ENCODE measurements around the gene MARCHF10. TPM values are rescaled to one million over a fixed set of nuclear protein-coding genes. Genes with fewer than 3 reads are reported as not detected.

The MARCHF10 gene
- total and polyA plus RNA-seq, 4 donors: not detected

- no peak for DNase-seq
- H3K27ac ChIP-seq (ENCODE audit: low read depth in 1 of 2, low read length in 2 of 2): no peak overlapping the region
- no peaks in the 10 kb centered on the region for H3K4me1 ChIP-seq (ENCODE audit: control insufficient read depth in 1 of 2, insufficient read depth in 2 of 2, low read length in 2 of 2)
- H3K36me3 ChIP-seq (ENCODE audit: control insufficient read depth in 1 of 2, insufficient read depth in 2 of 2, low read length in 1 of 2): no peaks in the 10 kb centered on the region
- intact Hi-C loops (cut with DNase I): no loop called here
- H3K9me3 ChIP-seq (ENCODE audit: control insufficient read depth, low read length): no peaks in the 10 kb centered on the region
- ATAC-seq (ENCODE audit: low FRiP score): no peak
- no peaks in the 10 kb centered on the region for H3K27me3 ChIP-seq (ENCODE audit: control insufficient read depth in 1 of 2, insufficient read depth in 2 of 2, low read length in 1 of 2)
- no peak overlapping the region for H3K4me3 ChIP-seq (ENCODE audit: low read length in 2 of 2)
- 93 to 94% methylated on average over 5 of the region's 5 CpGs for WGBS, 2 donors
These were observed 40.1 kb downstream of the MARCHF10 start for GRCh38 chr17:62767997-62768396.

- ATAC-seq (ENCODE audit: low FRiP score): no peak
- WGBS, 2 donors: 84 to 88% methylated on average over 10 of the region's 10 CpGs
- intact Hi-C loops (cut with DNase I): no loop called here
These were observed 42.8 kb downstream of the MARCHF10 start for GRCh38 chr17:62765351-62765750.

GRCh38 chr17:62763891-62764600, 44.1 kb downstream of the MARCHF10 start:
- ATAC-seq (ENCODE audit: low FRiP score) (no peak), DNase-seq (no peak)
- 88% methylated on average over 15 of the region's 15 CpGs for WGBS, 2 donors
- Histone ChIP-seq H3K36me3 (ENCODE audit: control insufficient read depth in 1 of 2, insufficient read depth in 2 of 2, low read length in 1 of 2) (no peaks in the 10 kb centered on the region), H3K4me3 (ENCODE audit: low read length in 2 of 2) (no peak overlapping the region), H3K27me3 (ENCODE audit: control insufficient read depth in 1 of 2, insufficient read depth in 2 of 2, low read length in 1 of 2) (no peaks in the 10 kb centered on the region), H3K9me3 (ENCODE audit: control insufficient read depth, low read length) (no peaks in the 10 kb centered on the region), H3K27ac (ENCODE audit: low read depth in 1 of 2, low read length in 2 of 2) (no peak overlapping the region), H3K4me1 (ENCODE audit: control insufficient read depth in 1 of 2, insufficient read depth in 2 of 2, low read length in 2 of 2) (no peaks in the 10 kb centered on the region)
- intact Hi-C loops (cut with DNase I): no loop called here

More at GRCh38 chr17:62765351-62765750, 42.8 kb downstream of the MARCHF10 start:
- Histone ChIP-seq H3K36me3 (ENCODE audit: control insufficient read depth in 1 of 2, insufficient read depth in 2 of 2, low read length in 1 of 2) (no peaks in the 10 kb centered on the region), H3K27me3 (ENCODE audit: control insufficient read depth in 1 of 2, insufficient read depth in 2 of 2, low read length in 1 of 2) (no peaks in the 10 kb centered on the region), H3K4me3 (ENCODE audit: low read length in 2 of 2) (no peak overlapping the region), H3K27ac (ENCODE audit: low read depth in 1 of 2, low read length in 2 of 2) (no peak overlapping the region), H3K4me1 (ENCODE audit: control insufficient read depth in 1 of 2, insufficient read depth in 2 of 2, low read length in 2 of 2) (no peaks in the 10 kb centered on the region), H3K9me3 (ENCODE audit: control insufficient read depth, low read length) (no peaks in the 10 kb centered on the region)
- DNase-seq: no peak

GRCh38 chr17:62761884-62762283, 46.2 kb downstream of the MARCHF10 start:
- Histone ChIP-seq H3K27me3 (ENCODE audit: control insufficient read depth in 1 of 2, insufficient read depth in 2 of 2, low read length in 1 of 2) (no peaks in the 10 kb centered on the region), H3K4me3 (ENCODE audit: low read length in 2 of 2) (no peak overlapping the region), H3K9me3 (ENCODE audit: control insufficient read depth, low read length) (no peaks in the 10 kb centered on the region), H3K36me3 (ENCODE audit: control insufficient read depth in 1 of 2, insufficient read depth in 2 of 2, low read length in 1 of 2) (no peaks in the 10 kb centered on the region), H3K4me1 (ENCODE audit: control insufficient read depth in 1 of 2, insufficient read depth in 2 of 2, low read length in 2 of 2) (no peaks in the 10 kb centered on the region), H3K27ac (ENCODE audit: low read depth in 1 of 2, low read length in 2 of 2) (no peak overlapping the region)
- WGBS, 2 donors: 77 to 79% methylated on average over 7 of the region's 7 CpGs
- intact Hi-C loops (cut with DNase I): no loop called here
- DNase-seq (no peak), ATAC-seq (ENCODE audit: low FRiP score) (no peak)

- WGBS, 2 donors: 81 to 82% methylated on average over 2 of the region's 2 CpGs
- Histone ChIP-seq H3K27ac (ENCODE audit: low read depth in 1 of 2, low read length in 2 of 2) (no peak overlapping the region), H3K27me3 (ENCODE audit: control insufficient read depth in 1 of 2, insufficient read depth in 2 of 2, low read length in 1 of 2) (no peaks in the 10 kb centered on the region), H3K36me3 (ENCODE audit: control insufficient read depth in 1 of 2, insufficient read depth in 2 of 2, low read length in 1 of 2) (no peaks in the 10 kb centered on the region), H3K9me3 (ENCODE audit: control insufficient read depth, low read length) (no peaks in the 10 kb centered on the region), H3K4me1 (ENCODE audit: control insufficient read depth in 1 of 2, insufficient read depth in 2 of 2, low read length in 2 of 2) (no peaks in the 10 kb centered on the region), H3K4me3 (ENCODE audit: low read length in 2 of 2) (no peak overlapping the region)
- no peak for DNase-seq
- no peak for ATAC-seq (ENCODE audit: low FRiP score)
- intact Hi-C loops (cut with DNase I): no loop called here
These were observed 47.2 kb downstream of the MARCHF10 start for GRCh38 chr17:62760945-62761267.

- 65 to 70% methylated on average over 12 of the region's 12 CpGs for WGBS, 2 donors
- Histone ChIP-seq H3K9me3 (ENCODE audit: control insufficient read depth, low read length) (no peaks in the 10 kb centered on the region), H3K36me3 (ENCODE audit: control insufficient read depth in 1 of 2, insufficient read depth in 2 of 2, low read length in 1 of 2) (no peaks in the 10 kb centered on the region), H3K27ac (ENCODE audit: low read depth in 1 of 2, low read length in 2 of 2) (no peak overlapping the region), H3K27me3 (ENCODE audit: control insufficient read depth in 1 of 2, insufficient read depth in 2 of 2, low read length in 1 of 2) (no peaks in the 10 kb centered on the region), H3K4me1 (ENCODE audit: control insufficient read depth in 1 of 2, insufficient read depth in 2 of 2, low read length in 2 of 2) (no peaks in the 10 kb centered on the region), H3K4me3 (ENCODE audit: low read length in 2 of 2) (no peak overlapping the region)
- intact Hi-C loops (cut with DNase I): no loop called here
- DNase-seq (no peak), ATAC-seq (ENCODE audit: low FRiP score) (no peak)
These were observed 47.8 kb downstream of the MARCHF10 start for GRCh38 chr17:62760059-62760944.

GRCh38 chr17:62757500-62757951, 50.6 kb downstream of the MARCHF10 start:
- WGBS, 2 donors: 23 to 25% methylated on average over 4 of the region's 4 CpGs

GRCh38 chr17:62756198-62756597, 51.9 kb downstream of the MARCHF10 start:
- H3K9me3 ChIP-seq (ENCODE audit: control insufficient read depth, low read length): no peaks in the 10 kb centered on the region
- DNase-seq: no peak
- 98 to 100% methylated on average over 4 of the region's 4 CpGs for WGBS, 2 donors
- ATAC-seq (ENCODE audit: low FRiP score): no peak
- no peaks in the 10 kb centered on the region for H3K27me3 ChIP-seq (ENCODE audit: control insufficient read depth in 1 of 2, insufficient read depth in 2 of 2, low read length in 1 of 2)
- no peaks in the 10 kb centered on the region for H3K36me3 ChIP-seq (ENCODE audit: control insufficient read depth in 1 of 2, insufficient read depth in 2 of 2, low read length in 1 of 2)
- no peak overlapping the region for H3K27ac ChIP-seq (ENCODE audit: low read depth in 1 of 2, low read length in 2 of 2)
- no peak overlapping the region for H3K4me3 ChIP-seq (ENCODE audit: low read length in 2 of 2)
- H3K4me1 ChIP-seq (ENCODE audit: control insufficient read depth in 1 of 2, insufficient read depth in 2 of 2, low read length in 2 of 2): no peaks in the 10 kb centered on the region
- intact Hi-C loops (cut with DNase I): no loop called here

More at GRCh38 chr17:62757500-62757951, 50.6 kb downstream of the MARCHF10 start:
- no peak for DNase-seq
- Histone ChIP-seq H3K4me3 (ENCODE audit: low read length in 2 of 2) (no peak overlapping the region), H3K4me1 (ENCODE audit: control insufficient read depth in 1 of 2, insufficient read depth in 2 of 2, low read length in 2 of 2) (no peaks in the 10 kb centered on the region), H3K27ac (ENCODE audit: low read depth in 1 of 2, low read length in 2 of 2) (no peak overlapping the region), H3K36me3 (ENCODE audit: control insufficient read depth in 1 of 2, insufficient read depth in 2 of 2, low read length in 1 of 2) (no peaks in the 10 kb centered on the region), H3K27me3 (ENCODE audit: control insufficient read depth in 1 of 2, insufficient read depth in 2 of 2, low read length in 1 of 2) (no peaks in the 10 kb centered on the region), H3K9me3 (ENCODE audit: control insufficient read depth, low read length) (no peaks in the 10 kb centered on the region)
- intact Hi-C loops (cut with DNase I): no loop called here
- no peak for ATAC-seq (ENCODE audit: low FRiP score)

Data from aorta (tissue), 5 donors.